Ramos (cell line): ENCODE data around the gene ATIC.

ENCODE experiments used
- in situ Hi-C: fragments of 300-500 bp; cut with MboI; formaldehyde crosslinking; loops from one replicate; pipeline ENCODE4 v1.14.3; 2022; ENCODE audit warnings: low sequenced_read_pairs; ENCODE audit not compliant: unreplicated experiment

ATIC gene

DNA sequence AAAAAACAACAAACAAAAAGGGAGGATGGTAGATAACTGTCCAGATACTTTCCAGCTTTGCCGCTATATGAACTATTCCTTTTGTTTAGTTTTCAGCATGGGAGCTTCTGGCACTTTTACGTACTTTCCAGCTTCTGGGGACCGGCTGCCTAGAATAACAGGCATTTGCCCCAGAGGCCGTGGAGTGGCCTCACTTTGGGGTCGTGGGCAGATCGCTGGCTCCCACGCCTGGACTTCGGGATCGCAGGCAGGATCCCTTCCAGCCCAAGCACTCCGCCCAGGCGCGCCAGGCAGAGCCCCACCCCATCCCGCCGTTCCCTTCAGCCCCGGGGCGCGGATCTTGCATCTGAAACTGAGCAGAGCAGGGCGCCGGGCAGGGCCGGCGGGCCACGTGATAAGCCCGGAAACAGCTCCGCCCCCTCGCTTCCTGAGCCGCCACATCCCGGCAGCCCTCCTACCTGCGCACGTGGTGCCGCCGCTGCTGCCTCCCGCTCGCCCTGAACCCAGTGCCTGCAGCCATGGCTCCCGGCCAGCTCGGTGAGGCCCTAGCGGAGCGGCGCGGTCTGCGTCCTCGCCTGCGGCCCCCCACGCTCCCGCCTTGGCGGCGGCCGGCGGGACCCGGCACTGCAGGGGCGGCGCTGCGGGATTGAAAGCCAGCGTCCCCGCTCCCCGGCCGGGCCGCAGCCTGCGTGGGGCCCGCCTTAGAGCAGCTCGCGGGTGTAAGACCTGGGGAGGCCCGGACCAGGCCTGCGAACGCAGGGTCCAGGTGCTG lies at the start of gene ATIC:
ATIC (plus strand) TSS at position 435 of the 772 bp plus-strand sequence; CDS start at position 519, 84 bp downstream.
- in situ Hi-C loops, result loop anchor here (25.0 kb wide), 1 partner anchor 550 kb away; no protein-coding TSS in a partner anchor

DNA sequence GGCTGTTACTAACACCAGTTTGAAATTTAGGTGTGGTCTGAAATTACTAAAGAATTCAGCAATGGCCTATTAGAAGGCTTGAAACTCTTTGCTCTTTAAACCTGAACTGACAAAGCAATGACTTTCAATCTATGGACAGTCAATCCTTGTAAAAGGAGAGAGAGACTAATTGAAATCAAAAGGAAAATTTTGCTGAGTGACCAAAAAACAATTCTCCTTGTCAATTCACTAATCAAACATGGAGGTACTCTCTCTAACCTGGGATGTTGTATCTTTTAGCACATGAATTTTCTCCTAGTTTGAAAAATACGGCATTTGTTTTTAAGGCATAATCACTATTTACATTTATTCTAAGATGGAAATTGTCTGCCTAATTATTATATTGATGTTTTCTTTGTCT lies 49.6 kb upstream of the ATIC start:
- in situ Hi-C loops, result no loop called here

DNA sequence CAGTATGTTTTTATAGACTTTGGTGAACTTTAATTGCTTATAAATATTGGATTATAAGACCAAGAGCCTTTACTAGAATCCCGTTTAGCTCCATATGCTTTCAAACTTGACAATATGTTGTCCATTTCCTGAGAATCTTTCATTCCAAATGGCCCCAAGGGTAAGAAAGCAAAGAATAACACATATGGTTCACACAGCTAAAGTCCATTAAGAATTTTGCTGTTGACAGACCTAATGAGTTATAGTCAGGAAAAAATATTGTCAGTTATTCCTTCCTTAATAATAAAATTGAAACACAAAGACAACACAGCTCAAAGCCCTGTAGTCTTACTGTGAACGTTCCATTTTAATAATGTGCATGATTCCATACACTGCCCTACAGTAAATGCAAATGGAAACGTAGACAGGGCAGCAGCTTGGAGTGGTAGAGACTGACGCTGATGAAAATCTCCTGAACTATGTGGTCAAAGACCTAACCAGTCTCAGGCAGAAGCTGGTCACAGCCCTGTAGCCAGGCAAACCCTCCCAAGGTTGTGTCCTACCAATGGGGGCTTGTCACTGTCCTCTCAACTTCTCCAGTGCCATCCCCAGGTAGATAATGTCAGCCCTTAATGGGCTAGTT lies 49.0 kb upstream of the ATIC start:
- in situ Hi-C loops, result no loop called here

DNA sequence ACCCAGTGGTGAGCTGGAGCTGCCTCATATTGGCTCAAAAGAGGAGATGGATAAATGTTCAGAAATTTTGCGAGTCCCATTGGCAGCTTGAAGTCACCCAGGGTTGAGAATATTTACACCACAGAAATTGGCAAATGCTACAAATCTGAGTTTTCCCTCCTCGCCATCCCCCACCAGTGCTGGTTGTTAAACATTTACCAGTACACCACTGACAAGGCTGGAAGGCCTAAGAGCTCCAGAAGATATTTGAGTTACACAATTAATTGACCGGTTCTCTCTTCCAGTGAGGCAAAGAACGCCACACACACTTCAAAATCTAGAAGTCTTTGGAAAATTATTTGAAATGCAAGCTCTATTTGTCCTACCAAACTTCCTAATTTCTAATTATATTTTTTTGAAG lies 47.5 kb upstream of the ATIC start:
- in situ Hi-C loops, result no loop called here

DNA sequence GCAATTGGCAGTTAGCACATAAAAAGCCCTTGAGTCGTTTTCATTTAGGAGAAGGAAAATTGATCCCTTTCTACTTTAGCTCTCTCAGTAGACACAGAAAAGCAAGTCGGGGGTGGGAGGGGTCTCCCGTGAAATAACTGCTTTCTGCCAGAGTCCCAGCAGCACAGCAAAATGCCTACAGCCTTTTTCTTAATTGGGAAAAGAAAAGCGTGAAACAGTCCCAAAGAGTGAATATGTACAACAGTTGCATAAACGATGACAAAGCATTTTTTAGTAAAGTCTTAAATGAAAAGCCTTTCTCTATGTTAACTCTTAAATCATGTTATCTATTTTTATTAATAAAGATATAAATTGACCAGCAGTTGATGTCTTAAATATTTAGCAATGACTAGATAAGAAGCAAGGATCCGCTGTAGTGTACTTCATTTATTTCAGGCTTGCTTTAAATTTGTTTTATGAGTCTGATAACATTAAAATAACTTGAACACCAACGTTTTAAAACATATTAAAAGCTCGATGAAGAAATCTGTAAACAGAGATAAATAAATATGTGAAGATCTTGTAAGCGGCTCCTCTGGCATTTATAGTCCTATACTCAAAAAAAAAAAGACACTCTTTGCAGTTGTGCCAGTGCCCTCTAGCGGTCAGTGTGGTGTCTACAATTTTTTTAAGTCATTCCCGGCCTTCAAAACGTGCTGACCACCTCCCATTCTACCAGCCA lies 42.3 kb upstream of the ATIC start:
- in situ Hi-C loops, result no loop called here

DNA sequence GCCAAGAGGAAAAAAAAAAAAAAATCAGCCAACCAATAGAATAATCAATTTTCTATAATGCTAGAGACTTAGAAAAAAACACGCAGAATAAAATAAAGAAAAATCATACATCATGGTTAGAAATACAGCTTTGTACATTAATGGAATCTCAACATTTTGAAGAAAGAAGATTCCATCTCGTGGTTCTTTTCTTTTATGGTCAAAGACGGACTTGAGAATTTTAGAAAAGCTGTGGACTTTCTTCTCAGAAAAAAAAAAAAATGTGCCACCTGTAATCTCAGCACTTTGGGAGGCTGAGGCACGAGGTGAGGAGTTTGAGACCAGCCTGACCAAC lies 41.8 kb upstream of the ATIC start:
- in situ Hi-C loops, result no loop called here

DNA sequence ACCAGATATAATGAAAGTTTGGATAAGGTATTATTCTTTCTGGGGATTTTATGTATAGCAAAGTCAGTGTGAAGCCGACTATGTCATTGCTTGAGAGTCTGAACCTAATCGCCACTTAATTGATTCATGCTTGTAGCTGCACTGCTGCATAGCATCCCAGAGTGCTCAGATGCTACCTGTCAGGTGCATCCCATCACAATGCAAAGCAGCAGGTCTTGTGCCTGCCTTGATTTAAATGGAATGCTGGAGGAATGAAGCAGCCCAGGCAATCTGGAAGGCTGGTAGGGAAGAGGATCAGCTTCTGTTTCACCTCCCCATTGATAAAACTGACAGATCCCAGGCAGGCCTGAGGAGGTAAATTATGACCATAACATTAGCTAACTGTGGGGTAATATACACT lies 40.4 kb upstream of the ATIC start:
- in situ Hi-C loops, result no loop called here

DNA sequence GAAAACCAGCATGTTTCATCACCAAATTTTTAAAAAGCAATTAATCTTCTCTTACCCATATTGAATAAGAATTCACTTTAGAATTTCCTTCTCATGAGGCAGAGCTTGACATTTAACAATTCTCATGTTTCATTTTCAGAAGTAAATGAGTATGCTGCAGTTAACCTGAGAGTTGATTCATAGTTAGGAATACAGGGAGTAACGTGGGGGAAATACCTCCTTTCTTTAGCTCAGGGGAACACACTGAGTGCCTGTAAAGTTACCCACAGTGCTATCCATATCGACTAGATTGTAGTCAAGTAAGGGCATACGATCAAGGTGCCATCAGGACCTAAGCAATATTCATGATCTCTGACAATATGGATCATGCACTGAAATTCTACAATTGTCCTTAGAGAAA lies 38.9 kb upstream of the ATIC start:
- in situ Hi-C loops, result no loop called here

DNA sequence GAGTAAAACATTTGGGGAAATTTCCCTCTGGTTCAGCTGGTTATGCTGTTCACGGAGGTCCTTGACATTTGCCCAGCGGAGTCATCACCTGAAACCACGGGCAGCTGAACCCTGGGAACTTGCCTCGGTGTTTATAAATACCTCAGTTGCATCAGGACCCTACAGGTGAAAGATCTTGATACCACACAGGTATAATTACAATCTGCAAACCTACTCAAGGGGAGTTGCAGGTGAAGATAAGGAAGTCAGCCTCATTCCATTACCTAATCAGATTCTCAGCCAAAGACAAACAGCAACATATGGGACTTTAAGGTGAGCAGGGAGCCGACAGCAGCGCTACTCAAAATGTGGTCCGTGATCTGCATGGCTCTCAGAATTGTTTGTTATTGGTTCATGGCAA lies 37.0 kb upstream of the ATIC start:
- in situ Hi-C loops, result no loop called here

DNA sequence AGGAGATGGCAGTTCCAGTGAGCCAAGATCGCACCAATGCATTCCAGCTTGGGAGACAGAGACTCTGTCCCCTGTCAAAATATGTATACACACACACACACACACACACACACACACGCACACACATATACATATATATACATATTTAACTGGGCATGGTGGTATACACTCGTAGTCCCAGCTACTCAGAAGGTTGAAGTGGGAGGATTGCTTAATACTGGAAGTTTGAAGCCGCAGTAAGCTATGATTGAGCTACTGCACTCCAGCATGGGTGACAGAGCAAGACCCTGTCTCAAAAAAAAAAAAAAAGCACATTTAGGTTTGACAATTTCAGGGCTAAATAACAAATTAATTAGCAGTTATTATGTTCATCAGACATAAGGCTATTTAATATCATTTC lies 36.0 kb upstream of the ATIC start:
- in situ Hi-C loops, result no loop called here

DNA sequence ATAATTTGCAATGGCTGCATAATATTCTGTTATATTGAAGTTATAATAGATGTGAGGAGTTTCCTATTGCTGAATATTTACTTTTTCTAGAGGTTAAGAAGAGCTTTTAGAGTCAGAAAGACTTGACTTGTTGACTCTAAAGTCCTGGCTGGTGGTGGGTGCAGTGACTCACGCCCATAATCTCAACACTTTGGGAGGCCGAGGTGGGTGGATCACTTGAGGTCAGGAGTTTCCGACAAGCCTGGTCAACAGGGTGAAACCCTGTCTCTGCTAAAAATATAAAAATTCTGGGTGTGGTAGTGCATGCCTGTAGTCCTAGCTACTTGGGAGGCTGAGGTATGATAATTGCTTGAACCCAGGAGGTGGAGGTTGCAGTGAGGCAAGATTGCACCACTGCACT lies 33.9 kb upstream of the ATIC start:
- in situ Hi-C loops, result no loop called here

DNA sequence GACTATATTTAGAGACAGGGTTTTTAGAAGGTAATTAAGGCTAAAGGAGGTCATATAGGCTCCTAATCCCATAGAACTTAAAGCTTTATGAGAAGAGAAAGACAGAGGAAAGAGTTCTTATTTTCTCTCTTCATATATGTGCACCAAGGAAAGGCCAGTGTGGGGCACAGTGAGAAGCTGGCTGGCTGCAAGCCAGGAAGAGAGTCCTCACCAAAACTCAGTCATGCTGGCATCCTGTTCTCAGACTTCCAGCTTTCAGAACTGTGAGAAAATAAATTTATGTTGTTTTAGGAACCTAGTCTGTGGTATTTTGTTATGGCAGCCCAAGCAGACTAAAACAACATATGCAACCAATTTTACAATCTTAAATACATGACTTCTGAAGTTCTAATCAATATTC lies 31.5 kb upstream of the ATIC start:
- in situ Hi-C loops, result no loop called here

DNA sequence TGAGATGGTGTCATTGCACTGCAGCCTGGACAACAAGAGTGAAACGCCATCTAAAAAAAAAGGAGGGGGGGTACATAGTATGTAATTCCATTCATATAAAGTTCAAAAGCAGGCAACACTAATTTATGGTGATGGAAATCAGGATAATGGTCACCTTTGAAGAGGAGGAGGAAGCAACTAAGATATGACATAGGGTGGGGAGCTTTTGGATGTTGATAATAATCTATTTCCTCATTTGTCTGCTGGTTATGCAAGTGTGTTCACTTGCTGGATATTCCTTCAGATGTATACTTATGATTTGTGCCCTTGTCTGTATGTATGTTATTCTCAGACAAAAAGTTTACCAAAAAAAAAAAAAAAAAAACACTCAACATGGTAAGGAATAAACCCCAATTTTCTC lies 28.6 kb upstream of the ATIC start:
- in situ Hi-C loops, result no loop called here

DNA sequence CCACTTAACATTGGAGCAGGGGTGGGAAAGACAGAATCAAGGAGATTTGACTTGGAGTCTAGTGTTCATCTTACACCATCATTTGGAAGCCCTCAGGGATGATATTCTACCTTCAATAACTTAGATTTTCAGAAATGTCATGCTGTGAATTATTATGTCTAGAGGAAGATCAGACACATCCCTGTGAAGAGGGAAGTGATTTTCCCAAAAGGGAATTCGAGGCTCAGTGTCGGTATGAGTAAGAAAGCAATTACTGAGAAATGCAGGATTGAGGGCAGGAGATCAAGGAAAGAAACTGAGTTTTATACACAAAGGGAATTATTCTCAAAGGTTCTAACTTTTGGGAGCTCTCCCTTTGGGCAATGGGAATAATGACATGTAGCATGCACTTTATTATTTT lies 25.6 kb upstream of the ATIC start:
- in situ Hi-C loops, result no loop called here

DNA sequence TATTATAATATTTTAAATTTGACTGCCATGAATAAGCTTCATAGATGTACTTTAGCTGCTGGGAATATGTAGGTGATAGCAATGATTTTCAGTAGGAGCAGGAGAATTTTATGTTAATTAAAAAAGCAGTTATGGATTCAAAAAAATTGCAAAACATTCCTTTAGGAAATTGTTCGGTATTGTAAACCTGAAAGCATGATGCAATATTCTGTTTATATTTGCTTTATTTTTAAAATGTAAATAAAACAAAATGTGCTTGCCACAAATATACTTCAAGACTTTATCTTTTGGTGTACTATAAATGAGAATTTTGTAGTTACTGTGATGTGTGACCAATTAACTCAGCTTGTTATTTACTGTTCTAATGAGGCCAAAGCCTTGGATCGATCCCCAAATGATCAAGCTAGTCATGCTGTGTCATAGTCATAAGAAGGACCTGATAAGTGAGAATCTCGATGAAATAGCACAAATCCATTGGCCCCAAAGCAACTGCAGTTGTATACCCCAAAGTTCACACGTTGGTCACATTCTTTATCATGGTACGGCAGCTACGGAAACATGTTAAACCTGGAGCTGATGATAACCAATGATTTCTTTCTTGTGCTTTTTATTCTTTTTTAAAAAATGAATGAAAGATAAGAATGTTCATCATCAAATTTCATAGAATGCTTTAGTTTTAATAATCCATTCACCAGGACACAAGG lies 23.6 kb upstream of the ATIC start:
- in situ Hi-C loops, result no loop called here

DNA sequence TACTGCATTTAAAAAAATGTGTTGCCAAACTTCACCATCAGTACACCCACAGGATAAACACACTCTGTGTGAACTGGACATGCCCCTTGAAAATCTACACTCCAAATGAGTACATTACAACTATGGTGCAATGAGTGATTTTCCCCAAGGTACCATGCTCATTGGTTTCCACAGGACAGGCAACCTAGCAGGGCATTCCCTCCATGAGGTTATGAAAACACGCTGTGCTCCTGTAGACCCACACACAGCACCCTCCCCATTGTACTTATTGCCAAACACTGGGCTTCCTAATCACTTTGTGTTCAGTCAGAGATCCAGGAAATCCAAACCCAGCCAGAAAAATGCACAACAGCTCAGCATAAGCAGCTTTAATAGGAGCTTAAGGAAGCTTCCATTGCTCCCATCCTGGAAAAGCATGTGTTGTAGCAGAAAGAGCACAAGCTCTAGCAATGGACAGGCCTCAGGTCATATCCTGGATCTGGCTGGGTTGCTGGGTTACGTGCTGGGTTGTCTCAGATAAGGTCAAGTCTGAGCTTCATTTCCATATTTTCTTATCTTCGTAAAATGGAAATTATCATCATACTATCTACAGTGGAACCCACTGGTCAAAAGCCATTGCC lies 20.8 kb upstream of the ATIC start:
- in situ Hi-C loops, result no loop called here

DNA sequence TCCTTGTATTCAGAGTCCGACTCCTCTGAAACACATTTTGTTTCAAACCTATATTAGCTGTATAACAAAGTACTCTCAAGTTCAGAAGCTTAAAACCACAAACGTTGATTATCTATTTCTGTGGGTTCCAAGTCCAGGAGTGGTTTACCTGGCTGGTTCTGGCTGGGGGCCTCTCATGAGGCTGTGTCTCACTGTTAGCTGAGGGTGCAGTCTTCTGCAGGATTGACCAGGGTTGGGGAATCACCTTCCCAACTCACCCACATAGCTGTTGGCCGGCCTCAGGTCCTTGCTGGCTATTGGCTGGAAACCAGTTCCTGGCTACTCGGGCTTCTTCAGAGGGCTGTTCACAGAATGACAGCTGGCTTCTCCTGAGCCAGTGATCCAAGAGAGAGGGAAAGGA lies 18.0 kb upstream of the ATIC start:
- in situ Hi-C loops, result no loop called here

DNA sequence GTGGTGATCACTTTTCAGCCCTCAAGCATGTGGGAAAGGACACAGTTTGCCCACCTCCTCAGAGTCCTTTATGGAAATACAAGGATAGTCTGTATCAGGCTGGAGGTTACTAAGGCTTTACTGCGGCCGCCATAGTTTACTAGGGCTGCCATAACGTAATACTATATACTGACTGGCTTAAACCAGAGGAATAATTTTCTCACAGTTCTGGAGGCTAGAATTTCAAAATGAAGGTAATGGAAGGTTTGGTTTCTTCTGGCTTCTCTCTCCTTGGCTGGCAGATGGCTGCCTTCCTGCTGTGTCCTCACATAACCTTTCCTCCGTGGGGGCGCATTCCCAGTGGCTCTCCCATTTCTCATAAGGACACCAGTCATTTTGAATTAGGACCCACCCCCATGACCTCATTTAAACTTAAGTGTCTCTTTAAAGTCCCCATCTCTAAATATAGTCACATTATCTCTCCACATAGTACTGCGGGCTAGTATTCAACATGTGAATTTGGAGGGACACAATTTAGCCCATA lies 12.5 kb upstream of the ATIC start:
- in situ Hi-C loops, result no loop called here

DNA sequence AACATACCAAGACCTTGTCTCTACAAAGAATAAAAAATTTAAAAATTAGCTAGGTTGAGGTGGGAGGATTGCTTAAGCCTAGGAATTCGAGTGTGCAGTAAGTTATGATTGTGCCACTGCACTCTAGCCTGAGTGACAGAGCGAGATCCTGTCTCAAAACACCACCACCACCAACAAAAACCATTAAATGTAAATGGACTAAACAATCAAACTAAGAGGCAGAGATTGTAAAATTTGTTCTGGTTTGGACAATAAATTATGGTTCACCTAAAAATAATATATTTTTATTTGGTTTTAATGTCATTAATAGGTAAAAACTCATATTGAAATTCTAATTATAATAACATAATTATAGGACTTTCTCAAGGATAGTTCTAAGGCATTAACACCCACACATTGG lies 9.9 kb upstream of the ATIC start:
- in situ Hi-C loops, result loop anchor here (25.0 kb wide), 1 partner anchor 540 kb away; no protein-coding TSS in a partner anchor

DNA sequence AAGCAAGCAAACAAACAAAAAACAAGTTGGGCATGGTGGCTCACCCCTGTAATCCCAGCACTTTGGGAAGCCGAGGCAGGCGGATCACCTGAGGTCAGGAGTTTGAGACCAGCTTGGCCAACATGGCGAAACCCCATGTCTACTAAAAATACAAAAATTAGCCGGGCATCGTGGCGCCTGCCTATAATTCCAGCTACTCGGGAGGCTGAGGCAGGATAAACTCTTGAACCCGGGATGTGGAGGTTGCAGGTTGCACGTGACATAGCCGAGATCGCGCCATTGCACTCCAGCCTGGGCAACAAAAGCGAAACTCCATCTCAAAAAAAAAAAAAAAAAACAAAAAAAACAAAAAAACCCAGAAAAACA lies 617 bp upstream of the ATIC start:
- in situ Hi-C loops, result loop anchor here (25.0 kb wide), 1 partner anchor 549 kb away; no protein-coding TSS in a partner anchor
